NCI-H146 treated with DMSO at 0.1 percent for 48 hours (cell line): ENCODE data around the gene FBXW9.
"Not testable (repeated sequence)": the region's sequence is repeated elsewhere in the genome, so short reads cannot be mapped to it uniquely, and the experiment has no call there.

Source experiments
- DNase-seq: peaks from one replicate; lab custom pipeline; 2025; ENCODE audit not compliant: unreplicated experiment; lab: John Stamatoyannopoulos, UW

Gene FBXW9

DNA sequence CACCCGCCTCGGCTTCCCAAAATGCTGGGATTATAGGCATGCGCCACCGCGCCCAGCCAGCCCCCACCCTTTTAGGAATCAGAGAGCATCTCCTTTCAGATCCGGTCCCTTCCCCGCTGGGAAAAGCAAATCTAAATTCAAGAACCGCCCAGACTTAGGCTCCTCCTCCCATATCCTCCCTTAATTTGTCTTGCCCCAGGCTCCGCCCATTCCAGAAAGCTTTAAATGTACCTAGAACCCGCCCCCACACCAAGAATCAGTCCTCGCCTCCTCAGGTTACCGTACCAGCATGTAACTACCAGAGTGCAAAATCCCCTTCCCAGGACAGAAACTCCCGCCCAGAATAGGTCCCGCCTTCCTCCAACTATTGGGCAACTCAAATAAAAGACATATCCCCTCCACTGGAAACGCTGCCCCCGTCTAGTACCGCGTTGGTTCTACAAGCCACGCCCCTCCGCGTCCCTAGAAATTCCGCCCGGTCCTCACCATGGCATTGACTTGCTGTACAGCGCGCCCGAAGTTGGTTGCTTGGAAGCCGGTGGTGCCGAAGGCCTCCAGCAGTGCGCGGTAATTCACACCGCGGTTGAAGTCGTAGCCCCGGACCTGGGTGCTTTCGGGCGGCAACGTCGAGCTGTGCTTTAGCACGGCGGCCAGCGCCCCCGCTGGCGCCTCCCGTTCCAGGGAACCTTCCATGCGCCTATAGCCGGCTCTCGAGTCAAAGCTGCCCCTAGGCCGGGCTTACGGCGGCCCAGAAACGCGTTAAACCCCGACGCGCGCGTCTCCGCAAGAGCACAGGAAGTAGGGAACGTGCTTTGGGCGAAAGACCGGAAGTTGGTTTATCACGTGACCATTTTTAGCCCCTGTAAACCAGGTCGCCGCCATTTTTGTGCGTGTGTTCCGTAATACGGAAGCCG lies 15.1 kb downstream of the FBXW9 start, which contains the start of gene DHPS:
Gene DHPS, minus strand, starts transcription at position 807 of the 914 bp plus-strand sequence. Its CDS starts 114 bp downstream, at position 693.
- DNase-seq, result peak; percentile 99

DNA sequence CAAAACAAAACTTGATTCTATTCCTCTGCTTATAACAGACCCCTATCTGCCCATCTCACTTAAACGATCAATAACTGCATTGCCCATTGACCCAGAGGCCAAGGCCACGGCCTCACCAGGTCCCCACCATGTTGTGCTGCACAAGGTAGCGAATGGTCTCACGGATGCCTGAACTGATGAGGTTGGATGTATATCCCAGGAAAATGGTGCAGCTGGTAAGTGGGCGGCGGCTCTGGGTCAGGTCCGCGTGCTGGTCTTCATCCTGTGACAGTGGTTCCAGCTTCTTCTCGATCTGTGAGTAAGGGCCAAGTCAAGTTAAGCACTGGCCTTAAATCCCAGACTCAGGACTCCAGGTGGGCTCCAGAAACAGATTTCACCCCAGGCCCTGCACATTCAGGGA lies 16.4 kb downstream of the FBXW9 start:
- DNase-seq, result no peak

DNA sequence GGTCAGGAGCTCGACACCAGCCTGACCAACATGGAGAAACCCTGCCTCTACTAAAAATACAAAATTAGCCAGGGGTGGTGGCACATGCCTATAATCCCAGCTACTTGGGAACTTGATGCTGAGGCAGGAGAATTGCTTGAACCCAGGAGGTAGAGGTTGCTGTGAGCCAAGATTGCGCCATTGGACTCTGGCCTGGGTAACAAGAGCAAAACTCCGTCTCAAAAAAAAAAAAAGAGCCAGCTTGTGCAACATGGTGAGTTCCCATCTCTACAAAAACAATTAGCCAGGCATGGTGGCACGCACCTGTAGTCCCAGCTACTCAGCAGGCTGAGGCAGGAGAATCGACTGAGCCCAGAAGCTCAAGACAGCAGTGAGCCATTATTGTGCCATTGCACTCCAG lies 18.4 kb downstream of the FBXW9 start:
- DNase-seq, result not testable (repeated sequence)

DNA sequence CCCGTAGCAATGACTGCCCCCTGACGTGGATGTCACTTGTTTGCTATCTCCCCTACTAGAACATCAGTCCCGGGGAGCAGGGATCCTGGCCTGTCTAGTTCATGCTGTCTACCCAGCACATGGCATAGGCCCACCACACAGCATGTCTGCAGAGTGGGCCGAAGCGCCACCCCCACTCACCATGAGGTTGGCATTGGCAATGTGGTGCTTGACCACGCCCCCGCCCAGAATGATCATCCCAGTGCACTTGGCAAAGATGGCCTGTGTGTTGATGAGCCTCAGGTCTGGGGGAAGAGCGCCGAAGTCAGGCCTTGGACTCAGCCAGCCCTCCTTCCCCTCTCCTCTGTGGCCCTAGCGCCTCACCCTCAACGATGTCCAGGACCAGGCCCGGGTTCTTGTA lies 19.5 kb downstream of the FBXW9 start:
- no peak for DNase-seq

DNA sequence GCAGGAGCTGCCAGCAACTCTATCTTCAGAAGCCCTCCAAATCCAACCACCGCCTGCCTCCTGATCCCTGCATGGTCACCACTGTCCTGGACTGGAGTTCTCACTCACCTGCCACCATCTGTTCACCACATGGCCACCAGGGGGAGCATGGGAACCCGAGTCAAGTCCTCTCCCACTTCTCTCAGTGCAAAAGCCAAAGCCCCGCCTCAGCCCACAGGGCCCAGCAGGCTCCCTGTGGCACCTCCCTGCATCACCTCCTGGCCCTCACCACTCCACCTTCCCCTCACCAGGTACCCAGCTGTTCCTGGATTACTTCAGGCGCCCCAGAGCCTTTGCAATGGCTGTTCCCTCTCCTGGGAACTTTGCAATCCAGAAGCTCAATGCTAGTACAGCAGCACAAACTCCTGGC lies 20.0 kb downstream of the FBXW9 start:
- peak; percentile 69 for DNase-seq

DNA sequence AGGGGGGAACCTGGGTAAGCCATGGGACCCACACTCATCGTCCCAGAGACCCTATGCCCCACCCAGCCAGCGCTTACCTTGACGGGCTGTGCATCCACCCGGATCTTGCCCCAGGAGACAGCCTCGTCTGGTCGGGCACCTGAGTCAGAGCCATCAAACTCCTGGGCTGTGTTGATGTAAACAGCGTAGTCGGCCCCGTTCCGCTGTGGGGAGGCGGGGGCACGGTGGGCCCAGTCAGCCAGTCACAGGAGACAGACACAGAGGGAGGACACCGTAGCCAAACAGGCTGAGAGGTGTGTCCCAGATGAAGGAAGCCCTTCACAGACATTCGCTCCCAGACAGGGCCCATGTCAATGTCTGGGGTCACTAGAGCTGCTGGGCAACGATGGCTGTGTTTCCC lies 20.5 kb downstream of the FBXW9 start:
- DNase-seq, result no peak

DNA sequence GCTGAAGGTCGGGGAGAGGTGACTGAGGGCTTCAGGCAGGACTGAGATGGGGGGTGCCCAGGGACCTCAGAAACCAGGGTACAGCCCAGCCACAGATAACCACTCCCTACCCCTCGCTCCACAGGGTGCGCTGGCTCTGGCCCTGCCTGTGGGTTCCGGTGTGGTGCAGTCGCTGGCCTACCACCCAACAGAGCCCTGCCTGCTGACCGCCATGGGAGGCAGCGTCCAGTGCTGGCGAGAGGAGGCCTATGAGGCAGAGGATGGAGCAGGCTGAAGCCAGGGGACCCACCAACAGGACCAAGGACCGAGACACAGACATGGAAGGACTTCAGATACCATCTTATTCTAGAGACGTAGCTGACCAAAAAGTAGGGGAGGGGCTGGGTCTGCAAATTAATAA lies 21.0 kb downstream of the FBXW9 start:
- DNase-seq, result no peak

DNA sequence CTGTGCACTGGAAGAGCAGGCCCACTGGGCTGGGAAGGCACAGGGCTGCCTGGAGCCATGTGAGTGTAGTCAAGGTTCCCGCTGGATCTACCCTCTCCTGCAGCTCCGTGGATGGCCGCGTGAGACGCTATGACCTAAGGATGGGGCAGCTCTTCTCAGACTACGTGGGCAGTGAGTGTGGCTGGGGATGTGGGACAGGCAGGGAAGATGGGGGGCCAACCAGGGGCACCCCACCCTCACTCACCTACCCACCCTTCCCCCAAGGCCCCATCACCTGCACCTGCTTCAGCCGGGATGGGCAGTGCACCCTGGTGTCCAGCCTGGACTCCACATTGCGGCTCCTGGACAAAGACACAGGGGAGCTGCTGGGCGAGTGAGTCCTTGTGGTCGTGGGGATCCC lies 23.7 kb downstream of the FBXW9 start:
- no peak for DNase-seq

DNA sequence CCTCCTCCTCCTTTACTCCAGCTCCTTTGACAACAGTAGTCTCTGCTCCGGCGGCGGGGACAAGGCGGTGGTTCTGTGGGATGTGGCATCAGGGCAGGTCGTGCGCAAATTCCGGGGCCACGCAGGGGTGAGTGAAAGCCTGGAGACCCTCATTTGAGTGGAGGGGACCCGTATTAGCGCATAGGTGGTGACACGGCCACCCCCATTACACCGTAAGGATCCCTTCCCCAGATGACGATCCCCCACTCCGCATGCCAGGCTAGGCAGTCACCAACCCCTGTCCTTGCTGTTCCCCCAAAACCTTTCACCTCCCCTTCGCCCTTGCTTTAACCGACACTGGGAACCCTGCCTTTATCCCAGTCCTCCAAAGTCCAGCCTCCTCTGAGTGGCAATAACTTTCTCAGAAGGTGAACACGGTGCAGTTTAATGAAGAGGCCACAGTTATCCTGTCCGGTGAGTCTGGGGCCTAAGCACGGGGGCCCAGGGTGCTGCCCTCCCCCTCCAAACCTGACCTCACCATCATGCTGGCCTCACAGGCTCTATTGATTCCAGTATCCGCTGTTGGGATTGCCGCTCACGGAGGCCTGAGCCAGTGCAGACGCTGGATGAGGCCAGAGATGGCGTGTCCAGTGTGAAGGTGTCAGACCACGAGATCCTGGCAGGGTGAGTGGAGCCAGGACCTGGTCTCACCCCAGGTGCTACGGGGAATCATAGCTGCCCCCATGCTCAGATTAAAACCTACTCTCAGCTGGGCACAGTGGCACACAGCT lies 26.1 kb downstream of the FBXW9 start:
- DNase-seq, result no peak

DNA sequence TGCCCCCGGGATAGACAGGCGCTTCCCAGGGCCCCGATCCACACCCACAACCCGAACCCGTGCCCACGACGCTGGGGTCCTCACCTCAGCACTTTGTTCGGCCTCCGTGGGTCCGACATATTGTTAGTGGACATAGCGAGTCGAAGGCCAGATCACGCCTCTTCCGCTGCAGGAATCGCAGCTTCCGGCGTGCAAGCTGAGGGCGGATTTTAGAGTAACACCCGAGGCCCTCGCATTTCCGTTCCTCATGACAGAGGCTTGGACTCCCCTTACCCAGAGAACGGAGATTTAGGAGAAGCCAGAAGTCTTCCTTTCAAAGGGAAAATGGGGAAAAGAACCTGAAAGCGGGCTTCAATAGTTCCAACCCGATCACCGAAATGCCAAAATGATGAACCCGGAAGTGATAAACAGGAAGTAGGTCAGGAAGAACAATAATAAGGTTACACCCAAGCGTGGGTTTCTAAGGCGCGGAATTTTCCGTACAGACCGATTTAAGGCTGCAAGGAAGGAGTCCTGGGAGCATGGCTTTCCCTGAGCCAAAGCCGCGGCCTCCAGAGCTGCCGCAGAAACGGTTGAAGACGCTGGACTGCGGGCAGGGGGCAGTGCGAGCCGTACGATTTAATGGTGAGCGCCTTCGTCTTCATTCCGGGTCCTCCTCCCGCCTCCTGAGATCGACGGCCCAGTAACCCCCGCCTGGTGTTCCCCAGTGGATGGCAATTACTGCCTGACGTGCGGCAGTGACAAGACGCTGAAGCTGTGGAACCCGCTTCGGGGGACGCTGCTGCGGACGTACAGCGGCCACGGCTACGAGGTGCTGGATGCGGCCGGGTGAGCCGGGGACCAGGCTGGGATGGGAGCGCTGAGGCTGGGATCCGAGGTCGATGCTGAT lies 26.9 kb downstream of the FBXW9 start:
- peak; percentile 92 for DNase-seq

DNA sequence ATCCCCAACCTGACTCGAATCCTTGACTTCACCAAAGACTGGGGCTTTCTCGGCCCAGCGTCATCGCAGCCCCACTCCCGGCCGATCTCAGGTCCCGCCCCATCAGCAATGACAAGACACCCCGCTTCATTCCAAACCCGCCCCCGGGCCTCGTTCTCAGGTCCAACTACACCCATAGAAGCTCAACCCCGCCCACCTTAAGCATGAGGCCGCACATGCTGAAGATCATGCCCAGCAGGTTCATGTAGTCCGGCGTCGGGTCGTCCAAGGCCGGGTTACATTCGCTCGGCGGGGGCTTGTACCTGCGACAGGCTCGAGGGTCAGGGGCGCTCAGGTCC lies 27.5 kb downstream of the FBXW9 start:
- no peak for DNase-seq

DNA sequence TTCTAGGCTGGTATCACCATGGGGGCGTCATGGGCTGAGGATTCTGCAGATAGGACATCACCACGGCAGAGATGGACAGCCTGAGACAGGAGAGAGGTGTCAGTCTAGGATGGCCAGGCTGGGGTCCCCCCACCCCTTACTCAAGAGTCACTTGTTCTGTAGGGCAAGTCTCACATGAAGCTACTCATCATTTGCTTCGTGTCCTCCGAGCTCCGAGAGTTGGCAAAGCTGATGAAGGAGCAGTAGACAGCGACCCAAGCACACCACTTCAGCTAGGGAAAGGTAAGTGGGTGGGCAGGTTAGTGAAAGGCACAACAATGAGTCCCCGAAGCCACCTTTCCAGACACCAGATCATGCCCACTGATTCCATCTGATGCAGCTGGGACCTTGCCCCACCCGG lies 28.1 kb downstream of the FBXW9 start:
- no peak for DNase-seq

DNA sequence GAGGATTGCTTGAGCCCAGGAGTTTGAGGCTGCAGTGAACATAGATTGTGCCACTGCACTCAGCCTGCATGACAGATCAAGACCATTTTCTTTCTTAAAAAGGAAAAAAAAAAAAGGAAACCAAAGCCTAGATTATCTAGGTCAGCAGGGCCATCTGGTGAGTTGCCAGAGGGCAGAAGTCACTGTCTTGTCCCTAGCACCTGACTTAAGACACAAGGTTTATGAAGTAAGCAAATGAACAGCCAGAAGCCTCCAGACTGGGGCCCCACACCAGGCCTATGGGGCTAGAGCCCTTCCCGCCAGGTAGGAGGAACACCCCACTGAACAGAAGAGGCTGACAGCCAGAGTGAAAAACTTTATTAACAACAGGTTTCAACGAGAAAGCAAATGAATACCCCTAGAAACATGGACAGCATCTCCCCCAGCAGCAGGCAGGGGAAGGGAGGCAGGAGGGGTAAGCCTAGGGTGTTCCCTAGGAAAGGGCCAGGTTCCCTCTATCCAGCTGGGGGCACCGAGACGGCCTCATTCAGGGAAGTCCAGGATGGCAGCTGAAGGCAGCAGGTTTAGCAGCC lies 28.6 kb downstream of the FBXW9 start:
- no peak for DNase-seq

DNA sequence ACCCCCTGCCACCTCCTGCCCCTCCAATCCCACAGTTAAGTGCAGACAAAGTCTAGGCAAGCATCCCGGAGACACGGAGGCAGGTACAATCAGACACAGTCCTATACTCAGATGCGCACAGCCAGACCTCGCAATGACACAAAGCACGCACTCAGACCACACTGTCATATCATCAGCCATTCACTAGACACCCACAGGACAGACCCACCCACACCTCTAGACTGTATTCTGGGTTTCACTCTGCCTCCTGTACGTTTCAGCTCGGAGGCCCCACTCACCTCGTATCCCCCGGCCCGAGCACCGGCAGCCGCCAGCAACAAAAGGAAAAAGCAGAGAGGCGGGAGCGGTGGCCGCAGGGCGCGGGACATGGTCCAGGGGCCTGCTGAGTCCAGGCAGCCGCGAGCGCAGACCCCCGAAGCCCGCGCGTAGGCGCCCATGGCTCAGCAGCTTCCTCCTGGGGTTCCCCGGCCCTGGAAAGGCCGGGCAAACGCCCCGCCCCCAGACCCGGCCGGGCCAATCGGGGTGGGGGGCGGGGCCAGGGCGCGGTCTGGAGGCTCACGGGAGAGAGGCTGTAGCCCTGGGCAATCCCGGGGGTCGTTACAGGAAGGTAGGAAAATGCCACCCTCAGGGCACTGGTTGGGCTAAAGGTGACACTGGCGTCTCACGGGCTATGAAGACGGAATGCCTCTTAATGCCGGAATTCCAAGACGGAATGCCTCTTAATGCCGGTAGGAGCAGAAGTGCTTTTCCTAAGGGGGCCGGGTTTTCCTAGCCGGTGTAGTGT lies 30.0 kb downstream of the FBXW9 start, which contains the start of the genes MAN2B1 and WDR83:
Gene MAN2B1, minus strand, starts transcription at position 478 of the 784 bp plus-strand sequence. Its CDS starts 41 bp downstream, at position 437.
Gene WDR83, plus strand, starts transcription at position 543 of the 784 bp plus-strand sequence. CDS start 2,984 bp downstream, outside the sequence.
- DNase-seq, result peak; percentile 83

DNA sequence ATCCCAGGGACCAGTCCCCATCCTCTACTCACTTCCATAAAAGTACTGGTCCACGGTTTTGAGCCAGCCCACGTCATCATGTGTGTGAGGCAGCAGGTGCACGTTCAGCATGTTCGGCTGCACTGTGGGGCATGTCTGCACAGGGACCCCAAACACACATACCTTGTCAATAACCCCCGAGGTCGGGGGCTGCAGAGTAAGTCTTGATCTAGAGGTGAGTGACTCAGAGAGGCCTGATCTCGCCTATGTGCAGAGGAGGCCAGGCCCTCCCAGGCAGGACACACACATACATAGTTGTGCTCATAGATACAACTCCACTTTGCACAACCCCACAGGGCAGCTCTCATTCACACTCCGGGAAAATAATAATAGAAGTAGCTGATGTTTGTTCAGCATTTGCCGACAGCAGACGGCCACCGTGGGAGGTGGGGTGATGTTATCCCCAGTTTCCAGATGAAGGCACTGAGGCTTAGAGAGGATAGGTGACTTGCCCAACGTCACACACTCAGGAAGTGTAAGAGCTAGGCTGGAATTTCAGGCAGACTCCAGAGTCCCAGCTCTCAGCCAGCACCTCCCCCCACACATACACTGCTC lies 30.7 kb downstream of the FBXW9 start:
- DNase-seq, result no peak

DNA sequence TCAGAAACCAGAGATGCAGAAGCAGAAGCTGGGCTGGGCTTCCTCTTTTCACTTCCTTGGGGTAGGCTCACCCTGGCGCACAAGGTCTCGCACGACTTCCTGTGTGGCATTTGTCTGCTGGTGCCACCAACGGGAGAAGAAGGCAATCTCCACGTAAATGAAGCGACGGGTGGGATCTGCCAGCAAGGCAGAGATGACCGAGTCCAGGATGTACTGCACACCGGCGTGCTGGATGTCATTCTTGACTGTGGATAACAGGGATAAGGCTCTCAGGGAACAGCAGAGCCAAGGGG lies 31.2 kb downstream of the FBXW9 start:
- DNase-seq, result no peak

DNA sequence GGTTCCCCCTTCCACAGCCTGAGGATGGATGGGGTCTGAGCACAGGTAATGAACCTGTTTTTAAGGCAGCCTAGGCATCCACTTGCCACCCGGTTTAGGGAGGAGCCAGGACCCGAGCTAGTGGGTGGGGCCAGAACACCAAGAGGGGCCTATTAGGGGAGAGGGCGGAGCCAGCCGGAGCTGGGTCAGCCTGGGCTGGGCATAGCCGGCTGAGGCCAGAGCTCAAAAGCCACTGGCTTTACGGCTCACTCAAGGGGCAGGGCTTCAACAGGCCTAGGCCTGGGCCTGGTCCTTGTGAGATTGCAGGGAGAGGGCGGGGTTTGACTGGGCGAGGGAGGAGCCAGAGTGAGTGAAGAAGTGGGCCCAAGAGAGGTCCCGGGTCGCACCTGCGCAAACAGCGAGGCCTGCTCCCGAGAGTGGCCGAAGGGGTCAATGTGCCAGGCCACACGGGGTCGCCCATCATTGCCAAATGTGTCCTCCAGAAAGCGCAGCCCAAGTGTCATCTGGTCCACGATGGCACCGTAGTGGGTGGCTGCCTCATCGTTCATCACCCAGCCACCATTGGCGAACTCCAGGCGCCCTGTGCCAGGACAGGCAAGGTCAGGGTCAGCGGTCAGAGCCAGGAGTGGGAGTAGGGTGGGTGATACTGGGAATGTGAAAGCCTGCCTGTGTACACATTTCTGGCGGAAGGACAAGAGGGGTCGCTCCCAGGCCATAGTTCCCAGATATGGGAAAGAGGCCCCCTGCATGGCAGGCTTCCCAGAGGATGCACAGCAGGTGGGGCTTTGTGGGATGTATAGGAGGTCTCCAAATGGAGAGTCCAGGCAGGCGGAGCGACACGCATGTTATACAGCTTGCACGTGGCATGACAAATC lies 31.8 kb downstream of the FBXW9 start:
- no peak for DNase-seq

DNA sequence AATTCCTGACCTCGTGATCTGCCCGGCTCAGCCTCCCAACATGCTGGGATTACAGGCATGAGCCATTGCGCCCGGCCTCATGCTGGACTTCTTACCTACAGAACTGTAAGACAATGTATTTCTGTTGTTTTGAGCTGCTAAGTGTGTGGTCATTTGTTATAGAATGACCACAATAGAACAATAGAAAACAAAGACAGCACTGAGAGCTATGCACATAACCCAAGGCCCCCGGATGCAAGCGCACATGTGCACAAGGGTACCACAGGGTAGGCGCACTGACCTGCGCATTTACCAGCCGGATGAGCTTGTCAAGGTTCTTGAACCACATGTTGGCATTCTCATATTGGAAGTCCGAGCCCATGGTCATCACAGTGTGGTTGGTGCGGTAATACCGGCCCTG lies 35.5 kb downstream of the FBXW9 start:
- DNase-seq, result no peak

DNA sequence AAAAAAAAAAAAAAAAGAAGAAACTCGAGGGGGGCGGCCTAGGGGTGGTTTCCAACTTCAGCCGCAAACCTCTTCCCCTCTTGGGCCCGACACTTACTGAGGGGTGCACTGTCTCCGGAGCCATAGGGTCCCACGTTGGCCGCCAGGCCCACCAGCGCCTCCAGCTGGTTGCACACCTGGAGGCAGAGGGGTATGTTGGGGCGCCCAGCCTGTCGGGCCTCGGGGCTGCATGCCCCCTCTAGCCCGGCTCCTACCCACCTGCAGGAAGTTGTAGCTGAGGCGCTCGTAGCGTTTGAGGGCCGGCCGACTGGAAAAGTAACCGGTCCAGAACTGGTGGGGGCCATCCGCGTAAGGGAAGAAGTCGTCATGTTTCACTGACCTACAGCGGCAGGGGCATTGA lies 38.5 kb downstream of the FBXW9 start:
- DNase-seq, result no peak
